Measurements from ENCODE around the gene ANK3.

- TF ChIP-seq, protein P1, sequence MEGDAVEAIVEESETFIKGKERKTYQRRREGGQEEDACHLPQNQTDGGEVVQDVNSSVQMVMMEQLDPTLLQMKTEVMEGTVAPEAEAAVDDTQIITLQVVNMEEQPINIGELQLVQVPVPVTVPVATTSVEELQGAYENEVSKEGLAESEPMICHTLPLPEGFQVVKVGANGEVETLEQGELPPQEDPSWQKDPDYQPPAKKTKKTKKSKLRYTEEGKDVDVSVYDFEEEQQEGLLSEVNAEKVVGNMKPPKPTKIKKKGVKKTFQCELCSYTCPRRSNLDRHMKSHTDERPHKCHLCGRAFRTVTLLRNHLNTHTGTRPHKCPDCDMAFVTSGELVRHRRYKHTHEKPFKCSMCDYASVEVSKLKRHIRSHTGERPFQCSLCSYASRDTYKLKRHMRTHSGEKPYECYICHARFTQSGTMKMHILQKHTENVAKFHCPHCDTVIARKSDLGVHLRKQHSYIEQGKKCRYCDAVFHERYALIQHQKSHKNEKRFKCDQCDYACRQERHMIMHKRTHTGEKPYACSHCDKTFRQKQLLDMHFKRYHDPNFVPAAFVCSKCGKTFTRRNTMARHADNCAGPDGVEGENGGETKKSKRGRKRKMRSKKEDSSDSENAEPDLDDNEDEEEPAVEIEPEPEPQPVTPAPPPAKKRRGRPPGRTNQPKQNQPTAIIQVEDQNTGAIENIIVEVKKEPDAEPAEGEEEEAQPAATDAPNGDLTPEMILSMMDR (conservative IDR thresholded peaks at IDR 0.05 in 1 of 2, IDR thresholded peaks at IDR 0.05 in 1 of 2; ENCODE audit: low read depth in 1 of 2, low read length in 2 of 2), result no peak
- no peak for TF ChIP-seq EZH2 (IDR thresholded peaks at IDR 0.05; ENCODE audit: low read length, missing control alignments)
Observed at GRCh38 chr10:60149003-60149402, 240.7 kb downstream of the ANK3 start.

Data from fibroblast of lung (primary cell).